ENCODE results near the gene LKAAEAR1. TPM values are rescaled to one million over a fixed set of nuclear protein-coding genes. Genes with fewer than 3 reads are reported as not detected.

LKAAEAR1 gene
- total RNA-seq, 2 experiments from 2014 or later: not detected

DNA sequence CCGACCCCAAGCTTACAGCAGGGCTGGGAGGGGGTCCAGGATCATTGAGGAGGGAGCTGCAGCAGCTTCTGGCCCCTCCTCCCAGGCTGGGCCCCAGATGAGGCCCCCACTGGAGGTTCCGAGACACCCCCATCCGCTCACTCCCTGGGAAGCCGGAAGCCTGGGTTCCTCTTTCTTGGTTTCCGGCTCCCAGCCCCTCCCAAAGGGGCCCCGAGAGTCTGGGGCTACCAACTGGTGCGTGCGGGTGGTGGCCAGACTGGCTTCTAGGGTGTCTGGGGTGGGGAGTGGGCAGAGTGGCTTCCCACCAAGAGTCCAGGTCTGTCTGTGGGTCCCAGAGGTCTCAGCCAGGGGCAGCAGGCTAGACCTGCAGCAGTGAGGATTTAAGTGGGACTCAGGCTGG, 7.1 kb downstream of the LKAAEAR1 start:
- BruUV-seq (replicated peaks): no TSS peak
- H4K20me1 ChIP-seq (ENCODE audit: insufficient read depth, low read length): no peaks in the 10 kb centered on the region
- no peak overlapping the region for H2AFZ ChIP-seq (ENCODE audit: low read length)
- CTCF ChIA-PET (ENCODE audit: unreplicated experiment): no interaction called here
- peak overlapping the region; percentile 94 for H3K4me3 ChIP-seq (ENCODE audit: low read depth, low read length, poor library complexity, severe bottlenecking)
- H3K79me2 ChIP-seq (ENCODE audit: insufficient read depth, low read depth, low read length): peaks cover 13% of the 10 kb centered on the region; the same call in 1 of the 2 replicates
- peak overlapping the region; percentile 97 for H3K27ac ChIP-seq (ENCODE audit: low read depth, low read length, poor library complexity, severe bottlenecking)
- no peak for TF ChIP-seq EZH2phosphoT487 (IDR thresholded peaks at IDR 0.05; ENCODE audit: borderline replicate concordance, low read depth, low read length)
- TF ChIP-seq, protein P1, sequence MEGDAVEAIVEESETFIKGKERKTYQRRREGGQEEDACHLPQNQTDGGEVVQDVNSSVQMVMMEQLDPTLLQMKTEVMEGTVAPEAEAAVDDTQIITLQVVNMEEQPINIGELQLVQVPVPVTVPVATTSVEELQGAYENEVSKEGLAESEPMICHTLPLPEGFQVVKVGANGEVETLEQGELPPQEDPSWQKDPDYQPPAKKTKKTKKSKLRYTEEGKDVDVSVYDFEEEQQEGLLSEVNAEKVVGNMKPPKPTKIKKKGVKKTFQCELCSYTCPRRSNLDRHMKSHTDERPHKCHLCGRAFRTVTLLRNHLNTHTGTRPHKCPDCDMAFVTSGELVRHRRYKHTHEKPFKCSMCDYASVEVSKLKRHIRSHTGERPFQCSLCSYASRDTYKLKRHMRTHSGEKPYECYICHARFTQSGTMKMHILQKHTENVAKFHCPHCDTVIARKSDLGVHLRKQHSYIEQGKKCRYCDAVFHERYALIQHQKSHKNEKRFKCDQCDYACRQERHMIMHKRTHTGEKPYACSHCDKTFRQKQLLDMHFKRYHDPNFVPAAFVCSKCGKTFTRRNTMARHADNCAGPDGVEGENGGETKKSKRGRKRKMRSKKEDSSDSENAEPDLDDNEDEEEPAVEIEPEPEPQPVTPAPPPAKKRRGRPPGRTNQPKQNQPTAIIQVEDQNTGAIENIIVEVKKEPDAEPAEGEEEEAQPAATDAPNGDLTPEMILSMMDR (conservative IDR thresholded peaks at IDR 0.05; ENCODE audit: low read length): no peak
- peaks cover 39% of the 10 kb centered on the region; the same call in 1 of the 2 replicates for H3K36me3 ChIP-seq (ENCODE audit: insufficient read depth, low read length)
- intact Hi-C loops (cut with micrococcal nuclease; ENCODE audit: unreplicated experiment): loop anchor here (5.0 kb wide), 2 partner anchors 95 to 450 kb away; partner anchors contain the start of genes GMEB2 and PRPF6
- H3K4me1 ChIP-seq (ENCODE audit: insufficient read depth, low read length, poor library complexity, severe bottlenecking): peaks cover 37% of the 10 kb centered on the region
- POLR2A ChIA-PET: interaction anchor here (1.6 kb wide), 1 partner anchor 11 kb away, joined by 3 read pairs; no protein-coding TSS in a partner anchor
- H3K4me2 ChIP-seq (ENCODE audit: low read length): peak overlapping the region; percentile 90
- H3K9me3 ChIP-seq (ENCODE audit: low read length): no peaks in the 10 kb centered on the region
- peak; percentile 82 for DNase-seq (ENCODE audit: low spot score)
- H3K9me2 ChIP-seq (ENCODE audit: insufficient read depth, low read length): no peaks in the 10 kb centered on the region

GRCh38 chr20:64076061-64076997, 7.9 kb downstream of the LKAAEAR1 start:
- Histone ChIP-seq H3K4me1 (ENCODE audit: insufficient read depth, low read length, poor library complexity, severe bottlenecking) (peaks cover 43% of the 10 kb centered on the region), H3K27ac (ENCODE audit: low read depth, low read length, poor library complexity, severe bottlenecking) (peak overlapping the region; percentile 97), H3K9me2 (ENCODE audit: insufficient read depth, low read length) (no peaks in the 10 kb centered on the region), H3K36me3 (ENCODE audit: insufficient read depth, low read length) (peaks cover 43% of the 10 kb centered on the region; the same call in 1 of the 2 replicates), H3K4me2 (ENCODE audit: low read length) (peak overlapping the region; percentile 90), H3K4me3 (ENCODE audit: low read depth, low read length, poor library complexity, severe bottlenecking) (peak overlapping the region; percentile 94), H3K9me3 (ENCODE audit: low read length) (no peaks in the 10 kb centered on the region), H4K20me1 (ENCODE audit: insufficient read depth, low read length) (no peaks in the 10 kb centered on the region), H2AFZ (ENCODE audit: low read length) (no peak overlapping the region), H3K79me2 (ENCODE audit: insufficient read depth, low read depth, low read length) (peaks cover 13% of the 10 kb centered on the region; the same call in 1 of the 2 replicates)
- TF ChIP-seq EZH2phosphoT487 (IDR thresholded peaks at IDR 0.05; ENCODE audit: borderline replicate concordance, low read depth, low read length): no peak
- TF ChIP-seq, protein P1 (conservative IDR thresholded peaks at IDR 0.05; ENCODE audit: low read length): no peak
- intact Hi-C loops (cut with micrococcal nuclease; ENCODE audit: unreplicated experiment): loop anchor here (5.0 kb wide), 2 partner anchors 94 to 449 kb away; partner anchors contain the start of genes GMEB2 and PRPF6
- BruUV-seq (replicated peaks): no TSS peak
- ChIA-PET CTCF (ENCODE audit: unreplicated experiment) (no interaction called here), POLR2A (interaction anchor here (1.0 to 1.6 kb wide), 2 partner anchors 10 to 22 kb away, joined by 3 read pairs; no protein-coding TSS in a partner anchor)
- DNase-seq (ENCODE audit: low spot score): no peak

Measured in OCI-LY7 (cell line).